GM10266 (cell line): Measurements from ENCODE around the gene ERC1.

Experiments
- DNase-seq: peaks from one replicate; pipeline ENCODE4 v3.0.0; 2012; ENCODE audit errors: extremely low spot score
- TF ChIP-seq, protein P1 (sequence below): IDR thresholded peaks from 2 replicates; pipeline ENCODE4 v1.5.1; 2012; ENCODE audit warnings: mild to moderate bottlenecking, low read depth; ENCODE audit not compliant: control insufficient read depth, insufficient read depth; ENCODE audit errors: missing control alignments

ERC1 gene

DNA sequence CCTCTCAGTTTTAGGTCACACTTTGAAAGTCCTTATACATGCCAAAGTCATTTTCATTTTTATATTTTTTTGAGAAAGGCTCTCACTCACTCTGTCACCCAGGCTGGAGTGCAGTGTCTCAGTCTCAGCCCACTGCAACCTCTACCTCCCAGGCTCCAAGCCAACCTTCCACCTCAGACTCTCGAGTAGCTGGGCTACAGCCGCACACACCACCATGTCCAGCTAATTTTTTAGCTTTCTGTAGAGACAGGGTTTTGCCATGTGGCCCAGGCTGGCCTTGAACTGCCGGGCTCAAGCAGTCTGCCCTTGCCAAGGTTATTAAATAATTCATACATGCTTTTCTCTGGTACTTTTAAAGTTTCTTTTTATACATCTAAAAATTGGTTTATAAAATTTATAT lies 166.0 kb downstream of the ERC1 start:
- no peak for DNase-seq
- TF ChIP-seq, protein P1, sequence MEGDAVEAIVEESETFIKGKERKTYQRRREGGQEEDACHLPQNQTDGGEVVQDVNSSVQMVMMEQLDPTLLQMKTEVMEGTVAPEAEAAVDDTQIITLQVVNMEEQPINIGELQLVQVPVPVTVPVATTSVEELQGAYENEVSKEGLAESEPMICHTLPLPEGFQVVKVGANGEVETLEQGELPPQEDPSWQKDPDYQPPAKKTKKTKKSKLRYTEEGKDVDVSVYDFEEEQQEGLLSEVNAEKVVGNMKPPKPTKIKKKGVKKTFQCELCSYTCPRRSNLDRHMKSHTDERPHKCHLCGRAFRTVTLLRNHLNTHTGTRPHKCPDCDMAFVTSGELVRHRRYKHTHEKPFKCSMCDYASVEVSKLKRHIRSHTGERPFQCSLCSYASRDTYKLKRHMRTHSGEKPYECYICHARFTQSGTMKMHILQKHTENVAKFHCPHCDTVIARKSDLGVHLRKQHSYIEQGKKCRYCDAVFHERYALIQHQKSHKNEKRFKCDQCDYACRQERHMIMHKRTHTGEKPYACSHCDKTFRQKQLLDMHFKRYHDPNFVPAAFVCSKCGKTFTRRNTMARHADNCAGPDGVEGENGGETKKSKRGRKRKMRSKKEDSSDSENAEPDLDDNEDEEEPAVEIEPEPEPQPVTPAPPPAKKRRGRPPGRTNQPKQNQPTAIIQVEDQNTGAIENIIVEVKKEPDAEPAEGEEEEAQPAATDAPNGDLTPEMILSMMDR = no peak

DNA sequence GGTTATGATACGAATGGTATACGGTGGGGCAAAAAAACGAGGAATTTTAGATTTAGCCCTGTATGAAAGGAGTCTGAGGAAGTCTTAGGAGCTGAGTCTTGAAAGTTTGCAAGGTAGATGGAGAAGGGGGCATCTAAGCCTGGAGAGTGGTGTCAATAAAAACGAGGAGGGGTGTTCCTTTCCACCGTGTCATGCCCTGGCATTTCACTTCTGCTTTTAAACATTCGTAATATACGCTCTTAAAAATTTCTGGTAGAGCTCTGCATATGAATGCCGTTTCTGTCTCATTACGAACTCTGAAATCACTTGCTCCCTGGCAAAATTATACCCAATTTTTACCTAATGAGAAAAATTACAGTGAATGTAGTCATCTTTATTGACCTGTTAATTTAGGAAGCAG lies 170.2 kb downstream of the ERC1 start:
- DNase-seq = no peak
- TF ChIP-seq, protein P1 = no peak

DNA sequence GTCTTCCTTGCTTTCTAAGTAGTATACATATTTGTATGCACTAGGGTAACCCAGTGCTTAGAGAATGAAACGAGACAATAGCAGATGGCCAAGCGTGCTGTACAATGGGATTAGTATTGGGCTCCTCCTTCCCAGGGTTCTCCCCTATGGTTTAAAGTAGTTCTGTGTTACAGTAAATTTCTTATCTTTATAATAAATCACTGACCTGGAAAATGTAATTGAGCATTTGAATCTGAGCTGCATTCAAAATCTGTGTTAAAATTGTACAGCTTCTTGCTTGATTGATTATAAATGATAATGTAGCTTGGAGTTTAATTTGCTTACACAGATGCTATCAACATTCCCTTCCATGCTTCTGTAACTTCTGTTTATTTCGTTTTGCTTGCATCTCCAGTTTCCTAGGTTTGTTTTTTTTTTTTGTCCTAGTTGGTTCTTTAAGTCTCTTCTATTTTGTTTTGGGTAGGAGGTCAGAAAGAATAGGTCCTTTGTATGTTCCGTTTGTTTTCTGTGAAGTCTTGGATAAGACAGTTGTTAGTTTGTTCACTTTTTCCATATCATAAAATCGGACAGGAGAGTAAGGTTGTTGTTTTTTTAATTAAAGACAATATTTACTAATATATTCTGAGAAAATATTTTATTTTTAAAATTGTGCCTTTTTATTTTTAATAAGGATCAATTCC lies 171.2 kb downstream of the ERC1 start:
- DNase-seq = no peak
- TF ChIP-seq, protein P1 = no peak

DNA sequence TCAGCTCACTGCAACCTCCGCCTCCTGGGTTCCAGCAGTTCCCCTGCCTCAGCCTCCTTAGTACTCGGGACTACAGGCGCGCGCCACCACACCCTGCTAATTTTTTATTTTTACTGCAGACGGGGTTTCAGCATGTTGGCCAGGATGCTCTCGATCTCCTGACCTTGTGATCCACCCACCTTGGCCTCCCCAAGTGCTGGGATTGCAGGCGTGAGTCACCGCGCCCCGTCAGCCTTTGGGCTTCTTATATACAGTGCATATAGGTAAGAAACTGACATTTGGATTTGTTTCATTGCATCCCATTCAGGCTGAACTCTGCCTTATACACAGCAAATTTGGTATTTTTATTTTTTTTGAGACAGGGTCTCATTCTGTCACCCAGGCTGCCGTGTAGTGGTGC lies 176.8 kb downstream of the ERC1 start:
- DNase-seq = no peak
- TF ChIP-seq, protein P1 = no peak

DNA sequence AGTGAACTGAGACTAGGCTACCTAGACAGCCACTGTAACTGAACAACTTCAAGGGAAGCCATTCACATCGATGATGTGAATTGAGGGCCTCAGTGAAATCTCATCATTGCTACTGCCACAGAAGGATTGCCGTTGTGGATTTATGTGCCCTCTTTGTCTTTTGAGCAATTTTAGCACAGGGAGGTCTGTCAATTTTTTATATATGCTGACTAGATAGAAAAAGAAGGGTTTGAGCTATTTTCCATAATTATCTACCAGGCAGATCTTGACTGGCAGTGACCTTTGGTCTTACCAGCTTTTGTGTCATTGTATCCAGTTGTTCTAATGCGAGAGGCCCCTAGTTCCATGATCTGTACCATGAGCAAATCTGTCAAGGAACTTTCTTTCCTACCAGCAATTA lies 179.4 kb downstream of the ERC1 start:
- TF ChIP-seq, protein P1 = no peak
- DNase-seq = no peak

DNA sequence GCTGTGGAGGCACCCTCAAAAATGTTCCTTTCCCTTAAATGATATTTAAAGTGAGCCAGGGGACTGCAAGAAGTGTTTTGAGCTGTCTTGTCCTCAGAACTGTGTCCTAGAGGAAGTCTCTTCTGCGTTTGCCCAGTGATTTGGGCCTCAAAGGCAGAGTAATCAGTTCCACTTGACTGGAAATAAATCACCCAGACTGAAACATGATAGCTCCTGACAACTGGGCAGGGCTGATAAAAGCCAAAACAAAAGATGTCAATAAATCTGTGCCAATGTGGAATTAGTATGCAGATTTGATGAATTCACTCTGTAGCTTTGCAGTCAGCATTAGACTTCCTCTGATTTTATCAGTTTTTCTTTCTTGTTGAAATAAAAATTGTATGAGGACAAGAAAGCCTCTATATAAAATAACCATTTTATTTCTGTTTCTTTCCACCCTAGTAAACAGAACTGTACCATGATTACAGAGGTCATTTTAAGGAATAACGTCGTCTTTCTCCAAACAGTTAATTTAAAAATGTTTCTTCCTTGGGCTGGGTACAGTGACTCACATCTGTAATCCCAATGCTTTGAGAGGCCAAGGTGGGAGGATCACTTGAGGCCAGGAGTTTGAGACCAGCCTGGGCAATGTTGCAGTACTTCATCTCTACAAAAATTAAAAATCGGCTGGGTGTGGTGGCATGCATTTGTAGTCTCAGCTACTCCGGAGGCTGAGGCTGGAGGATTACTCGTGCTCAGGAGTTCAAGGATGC lies 180.8 kb downstream of the ERC1 start:
- DNase-seq = no peak
- TF ChIP-seq, protein P1 = no peak
